COLO668 (cell line): ENCODE data around the gene FMN2.

ENCODE experiments used
- DNase-seq: peaks from one replicate; lab custom pipeline; 2025; ENCODE audit not compliant: unreplicated experiment; lab: John Stamatoyannopoulos, UW

Gene FMN2

DNA sequence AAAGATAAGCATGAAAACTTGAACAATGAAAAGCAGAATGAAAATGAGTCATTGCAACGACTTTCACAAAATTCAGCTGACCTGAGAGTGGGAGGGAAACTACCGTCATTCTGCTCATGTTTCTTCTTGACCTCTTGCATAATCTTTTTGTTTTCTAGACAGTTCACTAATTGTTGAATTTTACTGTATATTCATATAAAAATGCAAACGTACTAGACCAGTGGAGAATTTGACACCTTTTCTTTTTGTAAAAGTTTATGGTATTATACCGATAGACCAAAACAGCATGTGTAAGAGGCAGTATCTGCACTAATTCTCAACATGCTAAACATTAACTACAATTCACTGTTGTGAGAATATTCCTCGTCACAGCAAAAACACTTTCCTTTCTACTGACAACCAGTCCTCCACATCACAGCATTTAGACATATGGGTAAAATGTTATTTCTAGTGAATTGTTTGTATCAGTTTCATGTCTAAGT, 382.5 kb downstream of the FMN2 start:
- no peak for DNase-seq

DNA sequence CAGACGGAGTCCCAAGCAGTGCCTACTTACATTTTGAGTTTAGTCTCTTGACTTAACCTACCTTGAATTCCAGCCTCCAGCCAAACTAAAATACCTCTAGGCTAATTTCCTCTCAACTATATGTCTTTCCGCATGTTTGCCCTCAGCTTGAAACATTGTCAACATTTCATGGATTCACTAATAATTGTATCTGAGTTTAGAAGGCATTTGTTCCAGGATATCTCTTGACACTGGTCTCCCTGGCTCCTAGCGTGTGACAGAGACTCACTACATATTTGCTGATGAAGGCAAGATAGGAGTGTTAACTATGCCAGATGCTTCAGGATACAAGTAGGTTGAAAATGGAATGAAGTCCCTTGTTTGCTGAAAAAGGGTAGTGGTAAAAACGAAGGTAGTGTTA, 384.1 kb downstream of the FMN2 start:
- DNase-seq = no peak

DNA sequence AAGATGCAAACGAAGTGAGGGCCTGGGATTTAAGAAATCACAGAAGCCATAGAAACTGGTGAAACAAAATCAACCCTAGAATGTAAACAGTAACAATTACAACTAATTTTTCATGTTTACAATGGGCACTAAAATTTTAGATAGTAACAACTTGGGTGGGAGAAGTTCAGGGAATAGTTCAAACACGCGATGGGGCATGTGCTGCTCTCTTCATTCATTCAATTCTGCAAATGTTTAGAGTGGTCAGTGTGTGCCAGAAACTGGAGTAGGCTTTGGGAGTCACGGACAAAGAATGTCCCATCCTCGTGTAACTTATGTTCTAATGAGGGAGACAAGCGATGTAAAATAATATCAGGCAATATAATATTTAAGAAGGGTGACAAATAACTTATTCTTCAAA, 386.9 kb downstream of the FMN2 start:
- no peak for DNase-seq

DNA sequence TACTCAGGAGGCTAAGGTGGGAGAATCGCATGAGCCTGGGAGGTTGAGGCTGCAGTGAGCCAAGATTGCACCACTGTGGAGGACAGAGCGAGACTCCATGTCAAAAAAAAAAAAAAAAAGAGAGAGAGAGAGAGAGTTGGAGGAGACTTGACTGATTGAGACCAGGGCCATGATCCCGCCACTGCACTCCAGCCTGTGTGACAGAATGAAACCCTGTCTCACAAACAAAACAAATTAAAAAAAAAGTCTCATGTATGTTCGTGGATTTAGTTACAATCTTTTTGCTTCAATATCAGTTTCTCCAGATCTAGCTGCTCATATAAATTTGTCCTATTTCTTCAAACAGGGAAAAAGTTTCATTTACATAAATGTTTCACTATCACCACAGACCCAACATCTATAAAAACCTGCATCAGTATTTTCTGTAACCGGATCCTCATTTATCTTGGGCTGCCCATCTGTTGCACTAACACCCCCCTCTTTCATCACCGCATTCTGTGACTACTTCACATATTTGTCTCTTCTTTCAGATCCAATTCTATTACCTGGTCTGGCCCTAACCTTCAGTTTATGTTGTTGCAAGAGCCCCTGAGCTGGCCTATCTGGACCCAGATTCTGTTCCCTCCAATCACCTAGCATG, 393.2 kb downstream of the FMN2 start:
- DNase-seq = no peak

DNA sequence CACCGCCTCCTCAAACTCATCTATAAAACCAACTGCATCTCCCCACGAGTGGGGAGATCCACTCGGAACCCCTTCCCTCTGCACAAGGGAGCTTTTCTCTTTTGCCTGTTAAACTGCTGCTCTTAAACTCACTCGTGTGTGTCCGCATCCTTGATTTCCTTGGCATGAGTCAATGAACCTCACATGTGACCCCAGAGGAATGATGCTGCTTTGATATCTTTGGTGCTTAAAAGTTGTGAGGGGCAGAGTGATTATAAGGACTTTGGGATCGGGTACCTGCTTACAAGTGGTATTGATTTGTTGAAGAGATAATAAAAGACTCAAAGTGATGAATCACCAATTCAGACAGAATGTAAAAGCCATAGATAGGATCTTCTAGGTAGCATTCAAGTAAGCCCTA, 394.9 kb downstream of the FMN2 start:
- DNase-seq = no peak

DNA sequence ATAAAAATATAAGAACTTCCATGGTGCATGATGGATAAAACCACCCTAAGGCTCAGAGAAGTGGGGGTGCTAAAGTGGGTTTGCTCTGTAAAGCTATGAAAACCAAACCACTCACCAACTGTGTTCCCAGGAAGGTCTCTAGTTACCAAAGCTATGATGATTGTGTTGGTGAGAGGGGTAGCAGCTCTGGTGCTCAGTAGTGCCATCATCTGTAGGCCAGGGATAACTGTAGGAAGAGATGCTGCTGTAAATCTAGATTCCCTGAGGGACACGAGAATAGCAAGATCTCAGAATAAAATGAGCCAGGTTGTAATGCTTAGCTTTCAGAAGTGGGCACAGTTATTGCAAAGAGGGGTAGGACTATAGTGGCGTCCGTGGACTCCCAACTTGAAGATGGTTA, 395.8 kb downstream of the FMN2 start:
- DNase-seq = no peak

DNA sequence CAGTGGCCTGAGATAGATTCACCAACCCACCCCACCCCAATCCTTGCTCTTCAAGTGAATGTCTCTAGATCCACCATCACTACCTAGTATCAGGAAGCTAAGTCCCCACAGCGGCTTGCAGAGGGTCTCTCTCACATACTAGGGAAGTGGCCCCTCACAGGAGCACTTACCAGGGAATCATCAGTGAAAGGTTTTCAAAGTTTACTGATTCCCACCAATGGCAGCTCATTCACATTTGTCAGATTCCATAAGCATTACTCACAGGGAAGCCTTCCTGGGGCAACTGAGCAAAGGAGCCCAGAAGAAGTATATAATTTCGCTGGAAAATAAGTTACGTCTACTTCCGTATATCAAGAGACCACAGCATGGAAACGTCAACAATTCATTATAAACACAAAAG, 399.5 kb downstream of the FMN2 start:
- DNase-seq = no peak

DNA sequence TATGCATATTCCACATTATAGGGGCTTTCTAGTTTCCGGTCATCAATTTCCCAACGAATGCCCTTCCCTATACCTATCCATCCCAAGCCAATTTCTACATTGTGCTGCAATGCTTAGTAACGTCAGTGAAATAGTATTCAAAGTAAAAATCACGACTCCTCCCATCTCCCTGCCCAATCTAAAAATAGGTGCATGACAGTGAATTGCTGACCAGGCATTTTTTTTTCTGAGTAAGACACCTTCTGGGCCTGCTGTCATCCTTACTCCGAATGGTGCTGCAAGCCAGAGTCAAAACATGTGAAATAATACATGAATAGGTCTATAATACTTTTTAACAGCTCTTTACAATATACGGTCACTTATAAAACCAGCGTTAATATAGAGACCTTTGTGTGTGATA, 400.1 kb downstream of the FMN2 start:
- DNase-seq = no peak

DNA sequence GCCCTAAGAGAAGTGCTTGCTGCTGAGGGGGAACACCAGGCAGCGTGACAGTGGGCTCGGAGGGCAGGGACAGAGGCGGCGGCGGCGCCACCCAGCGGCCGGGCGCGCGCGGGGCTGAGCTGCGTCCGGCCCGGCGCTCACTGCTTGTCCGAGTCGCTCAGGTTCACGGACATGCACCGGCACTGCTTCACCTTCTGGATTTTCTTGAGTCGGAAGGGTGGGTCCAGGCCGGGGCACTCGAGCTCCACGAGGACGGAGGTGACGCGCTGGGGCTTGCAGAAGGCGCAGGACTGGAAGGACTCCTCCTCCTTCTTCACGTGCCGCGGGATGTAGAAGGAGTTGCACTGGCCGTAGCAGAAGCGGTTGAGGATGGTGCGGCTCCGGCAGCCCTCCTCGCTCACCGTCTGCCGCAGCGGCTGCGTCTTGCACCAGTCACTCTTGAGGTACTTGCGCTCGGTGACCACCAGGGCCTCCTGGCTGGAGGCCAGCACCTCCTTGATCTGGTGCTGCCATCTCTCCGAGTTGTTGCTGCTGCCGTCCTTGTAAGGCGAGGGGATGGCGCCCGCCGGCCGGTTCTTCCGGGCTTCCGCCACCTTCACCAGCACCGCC, 401.3 kb downstream of the FMN2 start:
- DNase-seq = no peak

DNA sequence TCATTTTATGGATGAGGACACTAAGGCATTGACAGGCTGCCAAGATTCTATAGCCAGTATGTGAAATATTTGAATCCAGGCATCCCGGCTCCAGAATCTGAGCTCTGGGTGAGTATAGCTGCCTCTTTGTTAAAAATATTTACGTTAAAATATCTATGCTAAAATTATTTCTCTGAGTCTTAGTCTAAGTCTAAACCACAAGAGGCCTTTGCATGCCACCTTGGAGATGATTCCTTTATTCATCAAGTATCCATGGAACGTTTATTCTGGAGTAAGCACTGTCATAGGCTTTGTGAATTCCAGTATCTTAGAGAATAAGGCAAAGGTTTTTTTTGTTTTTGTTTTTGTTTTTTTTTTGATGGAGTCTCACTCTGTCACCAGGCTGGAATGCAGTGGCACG, 403.9 kb downstream of the FMN2 start:
- no peak for DNase-seq

DNA sequence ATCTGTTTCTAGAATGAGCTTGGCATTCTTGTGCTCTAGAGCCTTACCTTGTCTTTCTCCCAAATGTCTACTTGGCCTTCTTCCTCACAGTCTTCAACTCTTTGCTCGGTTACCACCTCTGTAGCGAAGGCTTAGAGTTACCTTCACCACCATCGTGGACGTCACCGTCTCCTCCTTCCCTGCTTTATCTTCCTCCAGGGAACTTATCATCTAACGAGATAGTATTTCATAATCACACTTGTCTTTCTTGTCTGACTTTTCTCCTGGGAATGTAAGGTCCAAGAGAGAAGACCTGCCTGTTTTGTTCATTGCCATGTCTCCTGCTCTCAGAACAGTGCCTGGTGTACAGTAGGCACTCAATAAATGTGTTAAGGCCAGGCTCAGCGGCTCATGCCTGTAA, 404.7 kb downstream of the FMN2 start:
- no peak for DNase-seq

DNA sequence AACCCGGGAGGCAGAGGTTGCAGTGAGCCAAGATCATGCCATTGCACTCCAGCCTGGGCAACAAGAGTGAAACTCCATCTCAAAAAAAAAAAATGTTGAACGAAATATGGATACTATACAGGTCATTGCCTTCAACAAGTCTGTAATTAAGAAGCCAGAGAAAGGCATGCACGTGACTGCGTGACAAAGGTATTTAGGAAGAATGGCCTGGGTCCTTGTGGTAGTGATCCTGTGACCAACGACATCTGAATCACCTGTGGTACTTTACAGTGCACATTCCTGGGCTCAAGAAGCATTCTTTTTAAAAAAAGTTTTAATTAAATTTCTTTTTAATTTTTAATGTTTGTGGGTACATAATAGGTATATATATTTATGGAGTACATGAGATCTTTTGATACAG, 405.3 kb downstream of the FMN2 start:
- no peak for DNase-seq

DNA sequence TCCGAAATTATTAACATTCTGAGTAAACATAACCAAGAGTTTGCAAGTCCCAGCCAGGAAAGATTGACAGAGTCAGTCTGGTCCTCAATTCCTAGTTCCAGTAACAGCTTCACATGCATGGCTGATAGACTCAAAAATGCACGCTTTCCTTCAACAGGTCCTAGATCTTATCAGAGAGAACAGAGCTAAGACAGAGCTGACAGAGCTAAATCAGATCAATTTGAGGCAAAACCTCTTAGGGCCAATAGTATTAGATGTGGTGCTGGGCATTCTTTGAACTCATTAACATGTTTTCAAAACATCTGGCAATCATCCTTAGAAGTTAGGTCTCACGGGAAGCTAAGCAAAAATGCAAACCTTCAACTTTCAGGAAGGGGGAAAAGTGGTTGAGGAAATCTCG, 406.2 kb downstream of the FMN2 start:
- DNase-seq = no peak

DNA sequence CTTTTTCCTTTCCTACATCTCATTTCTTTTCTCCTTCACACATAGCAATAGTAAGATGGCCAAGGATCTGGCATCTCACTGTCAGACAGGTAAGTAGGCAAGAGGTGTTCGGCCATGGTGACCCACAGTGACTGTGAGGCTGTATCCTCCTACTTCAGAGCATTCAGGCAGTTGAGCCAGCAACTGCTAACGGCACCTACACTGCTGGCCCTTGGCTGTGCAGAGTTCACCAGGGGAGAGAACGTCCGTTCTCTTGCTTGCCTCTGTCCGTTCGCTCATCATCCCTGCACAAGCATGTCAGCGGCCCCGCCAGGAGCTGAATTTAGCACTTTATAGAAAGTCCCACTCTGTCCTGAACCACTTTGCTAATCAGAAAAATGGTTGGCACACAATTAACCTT, 406.7 kb downstream of the FMN2 start:
- no peak for DNase-seq

DNA sequence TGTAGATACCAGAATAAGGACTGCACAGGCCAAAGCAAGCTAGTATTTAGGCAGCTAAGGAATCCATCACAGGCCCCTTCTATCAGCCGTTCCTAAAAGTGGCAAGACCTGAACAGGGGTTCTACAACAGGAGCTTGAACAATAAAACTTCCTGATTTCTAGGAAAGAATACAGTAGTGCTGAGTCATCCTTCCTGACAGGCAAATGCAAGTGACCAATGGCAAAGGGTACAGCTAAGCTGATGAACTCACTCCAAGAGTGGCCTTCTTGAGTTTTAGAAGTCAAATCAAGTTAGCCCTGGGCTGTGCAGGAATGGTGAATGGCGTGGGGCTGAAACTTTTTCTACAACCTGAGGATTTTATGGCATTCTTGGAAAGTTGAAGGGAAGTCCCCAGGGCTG, 407.3 kb downstream of the FMN2 start:
- DNase-seq = no peak

DNA sequence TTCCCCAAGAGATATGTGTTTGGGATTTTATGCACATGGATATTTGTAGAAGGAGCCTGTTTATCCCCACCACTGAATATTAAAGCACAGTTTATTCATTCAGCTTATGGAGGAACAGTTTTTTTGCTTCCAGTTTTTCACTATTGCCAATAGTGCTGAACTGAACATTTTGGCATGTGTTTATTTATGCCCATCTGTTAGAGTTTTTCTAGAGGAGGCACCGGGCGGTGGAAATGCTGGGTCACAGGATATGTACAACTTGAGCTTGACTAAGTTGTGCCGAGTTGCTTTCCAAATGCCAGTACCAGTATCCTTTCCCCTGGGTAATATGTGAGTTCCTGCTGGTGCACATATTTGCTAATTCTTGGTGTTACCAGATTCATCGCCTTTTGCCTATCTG, 409.0 kb downstream of the FMN2 start:
- no peak for DNase-seq

DNA sequence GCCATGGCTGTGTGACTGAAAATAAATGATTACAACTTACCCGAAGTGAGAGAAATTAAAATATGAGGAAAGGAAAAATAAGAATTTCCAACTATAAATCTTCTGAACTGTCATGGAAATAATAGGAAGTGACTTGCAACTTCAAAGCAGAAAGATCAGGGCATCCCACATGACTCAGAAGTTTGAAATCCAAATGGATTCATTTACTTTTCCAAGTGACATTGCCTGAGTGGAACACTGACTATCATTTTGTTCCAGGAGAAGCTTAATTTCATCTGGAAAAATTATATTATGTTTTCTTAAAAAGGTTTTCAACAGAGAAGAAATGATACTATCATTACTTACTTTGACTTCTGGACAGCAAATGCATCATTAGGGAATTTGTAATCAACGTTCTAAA, 409.4 kb downstream of the FMN2 start:
- no peak for DNase-seq

DNA sequence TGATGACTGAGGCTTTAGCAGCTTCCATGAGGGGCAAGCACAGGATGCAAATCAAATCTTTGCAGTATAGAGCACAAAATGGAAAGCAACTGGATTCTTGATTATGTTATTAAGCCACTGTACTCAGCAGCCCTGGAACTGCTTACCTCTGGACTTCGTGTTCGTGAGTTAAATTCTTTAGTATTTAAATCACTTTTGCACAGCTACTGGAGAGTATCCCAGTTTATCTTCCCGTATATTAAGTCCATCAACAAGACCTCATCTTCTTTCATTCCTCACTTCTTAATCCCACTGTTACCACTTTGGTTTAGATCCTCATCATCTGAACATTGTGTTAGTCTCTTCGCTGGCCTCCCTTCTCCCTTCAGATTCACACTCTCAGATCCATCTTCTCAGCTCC, 411.4 kb downstream of the FMN2 start:
- no peak for DNase-seq

DNA sequence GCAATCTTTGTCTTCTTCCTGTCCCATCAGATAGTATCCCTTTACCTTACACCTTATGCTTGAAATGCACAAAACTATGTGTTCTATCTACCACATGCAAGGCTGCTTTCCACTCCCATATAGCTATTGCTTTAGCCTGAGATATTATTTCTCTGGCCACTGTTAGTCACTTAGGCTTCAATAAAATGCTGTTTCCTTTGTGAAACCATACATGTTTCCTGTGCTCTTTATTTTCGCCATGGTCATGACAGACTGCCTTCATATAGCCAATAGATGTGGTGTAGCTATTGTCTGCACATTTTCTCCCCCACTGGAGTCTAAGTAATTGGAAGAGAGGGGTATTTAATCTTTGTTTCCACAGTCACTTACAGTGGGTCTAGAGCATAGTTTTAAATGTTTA, 411.9 kb downstream of the FMN2 start:
- no peak for DNase-seq

DNA sequence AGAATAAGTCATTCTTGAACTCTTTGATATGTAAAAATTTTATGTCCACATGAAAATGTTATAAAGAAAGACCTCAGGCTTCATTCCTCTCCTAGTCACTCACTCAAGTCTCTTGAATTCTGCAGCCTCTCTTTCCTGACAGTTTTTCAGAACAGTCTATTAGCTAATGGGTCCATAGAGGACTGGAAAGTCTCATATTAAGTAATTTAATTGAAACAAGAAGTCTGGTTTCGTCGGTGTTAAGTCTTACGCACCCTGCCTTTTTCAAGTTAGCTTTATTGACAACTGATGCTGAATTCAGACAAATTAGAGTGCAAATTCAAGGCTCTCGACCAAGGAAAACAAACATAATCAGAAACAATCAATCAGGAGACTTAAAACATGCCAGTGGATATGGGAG, 414.5 kb downstream of the FMN2 start:
- DNase-seq = no peak

DNA sequence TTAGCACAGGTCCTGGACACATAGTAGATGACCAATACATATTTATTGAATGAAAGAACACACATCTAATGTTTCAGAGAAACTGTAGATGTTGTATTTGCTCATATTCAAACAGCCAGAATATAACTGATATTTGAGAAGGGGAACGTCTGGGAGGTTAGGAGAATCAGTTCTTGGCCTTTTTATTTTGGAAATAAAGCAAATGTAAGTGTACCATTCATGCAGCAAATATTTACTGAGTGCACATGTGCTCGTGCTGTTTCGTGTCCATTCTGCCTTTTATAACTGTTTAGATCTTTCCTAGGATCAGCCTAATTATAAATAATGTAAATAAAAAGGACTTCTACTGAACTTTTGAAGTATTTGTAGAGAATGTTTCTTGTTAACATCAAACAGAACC, 416.5 kb downstream of the FMN2 start:
- no peak for DNase-seq

DNA sequence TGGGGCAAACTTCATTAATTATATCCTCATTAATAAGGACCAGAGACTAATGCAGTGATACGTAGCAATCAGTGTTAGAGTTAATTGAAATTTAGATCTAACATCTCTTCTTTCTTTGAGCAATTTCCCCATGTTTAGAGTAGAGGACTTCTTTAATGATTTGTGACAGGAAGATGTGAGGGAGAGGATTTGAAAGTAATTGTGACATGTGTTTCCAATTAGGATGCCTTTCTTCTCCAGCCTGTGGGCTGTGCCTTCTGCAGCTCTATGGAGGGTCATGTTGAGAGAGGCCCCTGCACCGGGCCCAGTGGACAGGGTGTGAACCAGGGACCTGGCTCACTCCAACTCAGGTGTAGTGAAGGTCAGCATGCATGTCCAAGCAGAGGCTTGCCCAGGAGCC, 417.3 kb downstream of the FMN2 start:
- DNase-seq = no peak

DNA sequence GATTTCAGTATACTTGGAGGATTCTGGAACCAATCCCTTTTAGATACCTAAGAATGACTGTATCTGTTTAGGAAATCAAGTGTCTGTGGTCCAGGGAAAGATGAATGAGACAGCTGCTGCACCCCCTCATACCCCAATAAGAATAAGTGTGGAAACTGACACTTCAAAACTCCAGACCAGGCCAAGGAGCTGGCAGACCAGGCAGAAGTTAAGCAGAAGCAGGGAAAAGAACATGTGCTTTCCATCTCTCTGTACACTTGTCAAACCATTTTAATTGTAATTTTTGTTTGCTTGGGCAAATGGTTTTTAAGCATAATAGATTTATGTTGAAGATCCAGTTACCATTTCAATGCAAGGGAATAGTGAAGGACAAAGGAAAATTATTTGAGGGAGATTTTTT, 420.1 kb downstream of the FMN2 start:
- DNase-seq = no peak
